PFSK-1 (cell line): ENCODE results near the gene SOX8.

Source experiments
- POLR2AphosphoS5 ChIP-seq: IDR thresholded peaks from 2 replicates; pipeline ENCODE4 v1.6.1; 2012; ENCODE audit warnings: low read depth, mild to moderate bottlenecking, control low read depth, low read length, moderate library complexity
- SIN3A ChIP-seq: IDR thresholded peaks from 2 replicates; pipeline ENCODE4 v1.6.1; 2012; ENCODE audit warnings: mild to moderate bottlenecking, low read length, moderate library complexity, borderline replicate concordance; ENCODE audit not compliant: insufficient read depth
- TAF1 ChIP-seq: IDR thresholded peaks from 2 replicates; pipeline ENCODE4 v1.6.1; 2012; ENCODE audit warnings: low read length, control low read depth, borderline replicate concordance; ENCODE audit not compliant: insufficient read depth
- TF ChIP-seq, protein P1 (sequence below), 2 experiments: IDR thresholded peaks; 2 replicates each; pipeline versions ENCODE4 v1.6.1 to v1.8.0; 2011 to 2012; ENCODE audit warnings: low read depth in 2 of 2, low read length in 2 of 2, control low read depth in 1 of 2, inconsistent platforms in 1 of 2, mild to moderate bottlenecking in 1 of 2, moderate library complexity in 1 of 2; ENCODE audit not compliant: insufficient read depth in 1 of 2

- TF ChIP-seq, protein P1, sequence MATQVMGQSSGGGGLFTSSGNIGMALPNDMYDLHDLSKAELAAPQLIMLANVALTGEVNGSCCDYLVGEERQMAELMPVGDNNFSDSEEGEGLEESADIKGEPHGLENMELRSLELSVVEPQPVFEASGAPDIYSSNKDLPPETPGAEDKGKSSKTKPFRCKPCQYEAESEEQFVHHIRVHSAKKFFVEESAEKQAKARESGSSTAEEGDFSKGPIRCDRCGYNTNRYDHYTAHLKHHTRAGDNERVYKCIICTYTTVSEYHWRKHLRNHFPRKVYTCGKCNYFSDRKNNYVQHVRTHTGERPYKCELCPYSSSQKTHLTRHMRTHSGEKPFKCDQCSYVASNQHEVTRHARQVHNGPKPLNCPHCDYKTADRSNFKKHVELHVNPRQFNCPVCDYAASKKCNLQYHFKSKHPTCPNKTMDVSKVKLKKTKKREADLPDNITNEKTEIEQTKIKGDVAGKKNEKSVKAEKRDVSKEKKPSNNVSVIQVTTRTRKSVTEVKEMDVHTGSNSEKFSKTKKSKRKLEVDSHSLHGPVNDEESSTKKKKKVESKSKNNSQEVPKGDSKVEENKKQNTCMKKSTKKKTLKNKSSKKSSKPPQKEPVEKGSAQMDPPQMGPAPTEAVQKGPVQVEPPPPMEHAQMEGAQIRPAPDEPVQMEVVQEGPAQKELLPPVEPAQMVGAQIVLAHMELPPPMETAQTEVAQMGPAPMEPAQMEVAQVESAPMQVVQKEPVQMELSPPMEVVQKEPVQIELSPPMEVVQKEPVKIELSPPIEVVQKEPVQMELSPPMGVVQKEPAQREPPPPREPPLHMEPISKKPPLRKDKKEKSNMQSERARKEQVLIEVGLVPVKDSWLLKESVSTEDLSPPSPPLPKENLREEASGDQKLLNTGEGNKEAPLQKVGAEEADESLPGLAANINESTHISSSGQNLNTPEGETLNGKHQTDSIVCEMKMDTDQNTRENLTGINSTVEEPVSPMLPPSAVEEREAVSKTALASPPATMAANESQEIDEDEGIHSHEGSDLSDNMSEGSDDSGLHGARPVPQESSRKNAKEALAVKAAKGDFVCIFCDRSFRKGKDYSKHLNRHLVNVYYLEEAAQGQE (IDR thresholded peaks at IDR 0.05; ENCODE audit: insufficient read depth in 1 of 2, low read depth in 2 of 2, low read length in 2 of 2) = no peak
- TF ChIP-seq POLR2AphosphoS5 = no peak
- no peak for TF ChIP-seq SIN3A
- no peak for TF ChIP-seq TAF1
Observed at GRCh38 chr16:1018447-1019198, 37.1 kb downstream of the SOX8 start.
